Cardiac muscle cell (in vitro differentiated cells and primary cell): ENCODE measurements around the gene GPR78. TPM values are rescaled to one million over a fixed set of nuclear protein-coding genes. Genes with fewer than 3 reads are reported as not detected.

Experiments used
- DNase-seq, 2 donors: peaks; one replicate each; pipeline versions ENCODE4 v3.0.0 to v3.0.0-alpha.2; 2010 to 2017; ENCODE audit warnings: low read depth in 1 of 2, low spot score in 1 of 2
- H3K27ac ChIP-seq: fragments of 200-600 bp; sonication (generic); 2 replicates; pipeline ENCODE4 v1.5.1; 2016
- H3K27me3 ChIP-seq: fragments of 200-600 bp; sonication (generic); 2 replicates; pipeline ENCODE4 v1.6.0; 2016; ENCODE audit warnings: control low read depth
- H3K36me3 ChIP-seq: fragments of 200-600 bp; sonication (generic); 2 replicates; pipeline ENCODE4 v1.5.1; 2016; ENCODE audit warnings: control low read depth
- H3K4me1 ChIP-seq: fragments of 200-600 bp; sonication (generic); 2 replicates; pipeline ENCODE4 v1.8.1; 2017; ENCODE audit warnings: low read depth, mild to moderate bottlenecking, mixed run types
- H3K4me3 ChIP-seq: fragments of 200-600 bp; sonication (generic); 2 replicates; pipeline ENCODE4 v1.5.1; 2016; ENCODE audit warnings: mild to moderate bottlenecking
- H3K9me3 ChIP-seq: fragments of 200-600 bp; sonication (generic); 2 replicates; pipeline ENCODE4 v1.5.1; 2017; ENCODE audit warnings: low read depth, mild to moderate bottlenecking, control low read depth
- polyA plus RNA-seq: library from polyadenylated mRNA; unstranded; fragments of >200 nt; fragmentation: Nextera tagmentation; extraction: Ambion mirVana; gene quantifications from 2 replicates; pipeline ENCODE4 v1.2.1, GENCODE V29; 2016
- total RNA-seq: library from RNA; depleted of rRNA; stranded (reverse); fragments of >200 nt; gene quantifications from 2 replicates; pipeline ENCODE4 v1.2.3, GENCODE V29; 2016
- TF ChIP-seq, protein P1 (sequence below): IDR thresholded peaks from 2 replicates; pipeline ENCODE4 v1.5.1; 2012; ENCODE audit warnings: low read depth, mild to moderate bottlenecking, low read length

Gene GPR78
- total and polyA plus RNA-seq, 2 experiments from 2014 or later: 0.13 to 0.63 TPM

DNA sequence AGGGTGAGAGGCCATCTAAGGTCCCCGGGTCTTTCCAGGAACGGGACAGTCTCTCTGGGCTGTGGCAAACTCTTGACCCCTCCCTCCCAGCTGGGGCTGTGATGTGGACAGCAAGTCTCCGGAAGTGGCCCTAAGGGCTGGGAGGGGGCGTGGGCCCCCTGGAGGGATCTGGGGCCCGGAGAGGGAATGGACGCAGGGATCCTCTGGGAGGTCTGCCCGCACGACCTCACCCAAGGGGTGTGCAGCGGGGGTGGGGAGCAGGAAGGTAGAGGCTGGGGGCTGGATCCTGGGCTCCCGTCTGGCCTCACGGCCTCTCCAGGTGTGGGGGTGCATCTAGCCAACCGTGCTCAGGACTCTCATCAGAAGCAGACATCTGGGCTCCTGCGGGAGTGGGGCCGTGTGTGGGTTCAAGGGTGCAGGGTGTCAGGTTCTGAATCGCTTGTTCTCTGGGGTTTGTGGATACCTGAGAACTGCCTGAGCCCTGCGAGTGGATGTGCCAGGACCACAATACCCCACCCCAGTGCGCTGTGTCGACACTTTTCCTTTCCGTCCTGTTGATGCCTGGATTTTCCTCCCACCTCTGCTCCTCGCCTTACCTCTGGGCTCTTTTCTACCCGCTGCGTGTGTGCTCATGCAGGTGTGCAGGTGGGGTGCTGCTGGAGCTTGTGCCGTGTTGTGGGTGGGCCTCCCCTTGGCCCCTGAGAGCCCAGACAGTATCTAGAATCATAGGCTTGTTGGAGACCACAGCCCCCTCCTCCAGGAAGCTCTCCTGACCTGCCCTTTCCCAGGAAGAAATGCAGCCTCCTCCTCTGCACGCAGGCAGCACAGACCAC is 13.3 kb downstream of the GPR78 start:
- Histone ChIP-seq H3K9me3 (no peaks in the 10 kb centered on the region), H3K36me3 (no peaks in the 10 kb centered on the region), H3K27me3 (peaks cover 23% of the 10 kb centered on the region), H3K27ac (no peak overlapping the region), H3K4me3 (peak overlapping the region; percentile 34), H3K4me1 (peaks cover 12% of the 10 kb centered on the region)
- no peak for DNase-seq
- TF ChIP-seq, protein P1, sequence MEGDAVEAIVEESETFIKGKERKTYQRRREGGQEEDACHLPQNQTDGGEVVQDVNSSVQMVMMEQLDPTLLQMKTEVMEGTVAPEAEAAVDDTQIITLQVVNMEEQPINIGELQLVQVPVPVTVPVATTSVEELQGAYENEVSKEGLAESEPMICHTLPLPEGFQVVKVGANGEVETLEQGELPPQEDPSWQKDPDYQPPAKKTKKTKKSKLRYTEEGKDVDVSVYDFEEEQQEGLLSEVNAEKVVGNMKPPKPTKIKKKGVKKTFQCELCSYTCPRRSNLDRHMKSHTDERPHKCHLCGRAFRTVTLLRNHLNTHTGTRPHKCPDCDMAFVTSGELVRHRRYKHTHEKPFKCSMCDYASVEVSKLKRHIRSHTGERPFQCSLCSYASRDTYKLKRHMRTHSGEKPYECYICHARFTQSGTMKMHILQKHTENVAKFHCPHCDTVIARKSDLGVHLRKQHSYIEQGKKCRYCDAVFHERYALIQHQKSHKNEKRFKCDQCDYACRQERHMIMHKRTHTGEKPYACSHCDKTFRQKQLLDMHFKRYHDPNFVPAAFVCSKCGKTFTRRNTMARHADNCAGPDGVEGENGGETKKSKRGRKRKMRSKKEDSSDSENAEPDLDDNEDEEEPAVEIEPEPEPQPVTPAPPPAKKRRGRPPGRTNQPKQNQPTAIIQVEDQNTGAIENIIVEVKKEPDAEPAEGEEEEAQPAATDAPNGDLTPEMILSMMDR: no peak

GRCh38 chr4:8594097-8595038 is 14.2 kb downstream of the GPR78 start:
- DNase-seq: peak; percentile 80 to 86
- H3K4me3 ChIP-seq: no peak overlapping the region
- no peaks in the 10 kb centered on the region for H3K9me3 ChIP-seq
- H3K27ac ChIP-seq: no peak overlapping the region
- TF ChIP-seq, protein P1: peak; percentile 73
- H3K36me3 ChIP-seq: no peaks in the 10 kb centered on the region
- H3K4me1 ChIP-seq: peaks cover 12% of the 10 kb centered on the region
- H3K27me3 ChIP-seq: peaks cover 23% of the 10 kb centered on the region

DNA sequence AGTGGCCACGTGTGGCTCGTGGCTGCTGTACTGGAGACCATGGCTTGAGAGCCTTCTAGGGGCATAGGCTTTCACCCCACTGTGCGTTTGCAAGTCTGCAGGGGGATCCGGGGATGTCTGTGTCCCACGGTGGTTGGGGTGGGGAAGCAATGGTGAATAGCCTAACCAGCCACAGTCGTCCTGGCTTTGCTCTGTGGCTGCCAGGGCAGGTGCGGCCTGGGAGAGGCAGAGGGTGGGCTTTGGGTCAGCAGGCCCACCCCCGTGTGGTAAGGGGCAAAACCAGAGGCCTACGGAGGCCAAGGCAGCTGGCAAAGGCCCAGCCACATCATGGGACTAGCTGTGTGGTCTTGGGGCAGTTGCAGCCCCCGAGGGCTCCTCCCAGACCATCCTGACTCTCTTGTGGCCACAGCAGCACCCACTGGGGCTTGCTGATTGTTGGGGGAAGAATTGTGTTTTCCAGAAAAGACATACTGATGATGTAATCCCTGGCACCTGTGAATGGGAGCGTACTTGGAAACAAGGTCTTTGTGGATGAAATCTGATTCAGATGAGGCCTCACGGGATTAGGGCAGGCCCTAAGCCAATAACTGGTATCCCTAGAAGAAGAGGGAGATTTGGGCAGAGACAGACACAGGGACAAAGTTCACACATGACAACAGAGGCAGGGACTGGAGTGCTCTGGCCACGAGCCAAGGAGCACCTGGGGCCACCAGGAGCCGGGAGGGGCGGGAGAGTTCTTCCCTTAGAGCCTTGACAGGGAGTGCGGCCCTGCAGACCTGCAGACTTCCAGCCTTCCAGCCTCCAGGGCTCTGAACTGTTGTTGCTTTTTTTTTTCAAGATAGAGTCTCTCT is 15.3 kb downstream of the GPR78 start:
- TF ChIP-seq, protein P1: no peak
- Histone ChIP-seq H3K27me3 (peaks cover 23% of the 10 kb centered on the region), H3K4me1 (peaks cover 12% of the 10 kb centered on the region), H3K27ac (no peak overlapping the region), H3K36me3 (no peaks in the 10 kb centered on the region), H3K4me3 (no peak overlapping the region), H3K9me3 (no peaks in the 10 kb centered on the region)
- DNase-seq: no peak

DNA sequence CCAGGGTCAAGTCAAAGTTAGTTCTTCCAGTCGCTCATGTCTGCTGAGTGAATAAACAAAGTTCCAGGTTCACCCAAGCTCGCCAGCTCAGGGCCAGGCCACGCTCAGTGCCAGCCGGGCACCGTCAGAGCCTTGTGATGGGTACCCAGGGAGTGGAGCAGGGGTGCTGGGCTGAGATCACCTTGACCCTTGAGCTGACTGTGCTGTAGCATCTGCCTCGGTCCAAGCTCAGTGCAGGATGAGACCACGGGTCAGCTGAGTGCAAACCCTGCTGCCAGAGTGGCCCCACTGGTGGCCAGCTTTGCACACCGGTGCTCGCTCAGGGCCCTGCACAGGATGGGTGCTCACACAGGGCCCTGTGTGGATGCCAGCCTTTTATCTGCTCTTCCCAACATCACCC is 16.7 kb downstream of the GPR78 start:
- DNase-seq: no peak
- Histone ChIP-seq H3K27ac (no peak overlapping the region), H3K4me3 (no peak overlapping the region), H3K9me3 (no peaks in the 10 kb centered on the region), H3K4me1 (peaks cover 12% of the 10 kb centered on the region), H3K36me3 (no peaks in the 10 kb centered on the region), H3K27me3 (peaks cover 17% of the 10 kb centered on the region)
- TF ChIP-seq, protein P1: no peak

GRCh38 chr4:8597319-8597718 is 17.1 kb downstream of the GPR78 start:
- no peaks in the 10 kb centered on the region for H3K36me3 ChIP-seq
- peak in 1 of 2 donors; percentile 33 for DNase-seq
- TF ChIP-seq, protein P1: no peak
- H3K4me3 ChIP-seq: no peak overlapping the region
- no peaks in the 10 kb centered on the region for H3K9me3 ChIP-seq
- H3K4me1 ChIP-seq: peaks cover 7% of the 10 kb centered on the region
- peaks cover 13% of the 10 kb centered on the region for H3K27me3 ChIP-seq
- H3K27ac ChIP-seq: no peak overlapping the region
